GM12878 (cell line): Measurements from ENCODE around the gene RAD21L1. TPM values are rescaled to one million over a fixed set of nuclear protein-coding genes. Genes with fewer than 3 reads are reported as not detected.

ENCODE experiments used
- ATAC-seq: fragments of 200-7000 bp; cut with Tn5 transposase; 3 replicates; pipeline ENCODE4 v1.9.1; 2020; ENCODE audit warnings: mild to moderate bottlenecking, moderate library complexity
- BruUV-seq: library from RNA; stranded (reverse); fragments of 400-500 nt; replicated peaks from 2 replicates; lab custom pipeline; 2021; lab: Mats Ljungman, UMichigan
- CTCF ChIA-PET: fragments of 300-600 bp; sonication (Branson Sonifier 250); formaldehyde crosslinking; extraction: SDS; loops from one replicate; lab custom pipeline; 2021; ENCODE audit warnings: inconsistent platforms; lab: Yijun Ruan, JAX
- POLR2A ChIA-PET: fragments of 350-600 bp; formaldehyde crosslinking; extraction: SDS; loops from one replicate; lab custom pipeline; 2021; ENCODE audit warnings: inconsistent platforms; lab: Charles Lee
- RAD21 ChIA-PET: fragments of 300-600 bp; sonication (Branson Sonifier 250); formaldehyde crosslinking; loops from one replicate; lab custom pipeline; 2023; ENCODE audit warnings: antibody characterized with exemption; ENCODE audit not compliant: unreplicated experiment; lab: Charles Lee
- SMC1A ChIA-PET: fragments of 300-600 bp; sonication (Branson Sonifier 250); formaldehyde crosslinking; loops from one replicate; lab custom pipeline; 2023; ENCODE audit not compliant: unreplicated experiment, uncharacterized antibody; lab: Charles Lee
- DNase-seq: peaks from one replicate; pipeline ENCODE4 v3.0.0-alpha.2; 2011; ENCODE audit warnings: low read depth, low spot score
- FAIRE-seq: peaks from 3 replicates; lab custom pipeline; 2011; peaks lifted over from hg19 to GRCh38; lab: Jason Lieb, UNC
- H2AFZ ChIP-seq: 2 replicates; pipeline ENCODE4 v1.6.0; 2011; ENCODE audit warnings: low read depth, low read length, control low read depth; ENCODE audit not compliant: control insufficient read depth
- H3K27ac ChIP-seq: 2 replicates; pipeline ENCODE4 v1.5.1; 2011; ENCODE audit warnings: control low read depth; ENCODE audit not compliant: control insufficient read depth, insufficient read depth
- H3K27me3 ChIP-seq, 2 experiments: replicated peaks in 1 of 2; 2 replicates each; pipeline versions ENCODE4 v1.6.0 to v1.6.1; 2011; ENCODE audit warnings: low read length in 1 of 2; ENCODE audit not compliant: control insufficient read depth in 2 of 2, insufficient read depth in 2 of 2
- H3K36me3 ChIP-seq, 2 experiments: 2 replicates each; pipeline ENCODE4 v1.5.1; 2011; ENCODE audit warnings: low read length in 1 of 2; ENCODE audit not compliant: control insufficient read depth in 2 of 2, insufficient read depth in 2 of 2
- H3K4me1 ChIP-seq: 2 replicates; pipeline ENCODE4 v1.6.1; 2011; ENCODE audit warnings: mild to moderate bottlenecking, low read length, moderate library complexity, mixed read lengths; ENCODE audit not compliant: control insufficient read depth, insufficient read depth
- H3K4me2 ChIP-seq: 2 replicates; pipeline ENCODE4 v1.6.0; 2011; ENCODE audit warnings: control low read depth; ENCODE audit not compliant: control insufficient read depth, insufficient read depth
- H3K4me3 ChIP-seq: fragments of 200-600 bp; sonication (generic); 2 replicates; pipeline ENCODE4 v1.5.1; 2016
- H3K79me2 ChIP-seq: 2 replicates; pipeline ENCODE4 v1.6.0; 2011; ENCODE audit warnings: low read length; ENCODE audit not compliant: control insufficient read depth, insufficient read depth
- H3K9ac ChIP-seq: 2 replicates; pipeline ENCODE4 v1.8.0; 2011; ENCODE audit warnings: low read length, control low read depth, mixed read lengths; ENCODE audit not compliant: control insufficient read depth, insufficient read depth
- H3K9me3 ChIP-seq: replicated peaks from 3 replicates; pipeline ENCODE4 v1.5.1; 2011; ENCODE audit warnings: mild to moderate bottlenecking, low read length; ENCODE audit not compliant: control insufficient read depth, insufficient read depth
- H4K20me1 ChIP-seq: 2 replicates; pipeline ENCODE4 v1.6.0; 2011; ENCODE audit not compliant: control insufficient read depth, insufficient read depth
- BCL11A ChIP-seq: IDR thresholded peaks from 2 replicates; pipeline ENCODE4 v1.6.1; 2011; ENCODE audit warnings: low read depth, low read length
- CBX3 ChIP-seq: fragments of 200-600 bp; sonication (generic); IDR thresholded peaks from 2 replicates; pipeline ENCODE4 v1.6.1; 2016; ENCODE audit warnings: low read depth, borderline replicate concordance
- CEBPB ChIP-seq, 2 experiments: fragments of 150-350 bp in 1 of 2; IDR thresholded peaks; 2 replicates each; pipeline ENCODE4 v1.6.1; 2012 to 2014; ENCODE audit warnings: low read depth in 2 of 2, low read length in 2 of 2, borderline replicate concordance in 1 of 2, inconsistent platforms in 1 of 2
- FOXK2 ChIP-seq: fragments of 450-650 bp; IDR thresholded peaks from 2 replicates; pipeline ENCODE4 v1.6.1; 2017; ENCODE audit warnings: mild to moderate bottlenecking, moderate library complexity
- KAT2A ChIP-seq: conservative IDR thresholded peaks from 2 replicates; pipeline ENCODE4 v1.6.1; 2011; ENCODE audit warnings: low read depth, low read length; ENCODE audit not compliant: control insufficient read depth
- KDM1A ChIP-seq: fragments of 200-600 bp; sonication (generic); IDR thresholded peaks from 2 replicates; pipeline ENCODE4 v1.6.1; 2016; ENCODE audit warnings: borderline replicate concordance
- LARP7 ChIP-seq: fragments of 450-650 bp; IDR thresholded peaks from 2 replicates; pipeline ENCODE4 v1.6.1; 2017; ENCODE audit warnings: mild to moderate bottlenecking
- MYB ChIP-seq: fragments of 150-350 bp; IDR thresholded peaks from 2 replicates; pipeline ENCODE4 v1.6.1; 2014; ENCODE audit warnings: mild to moderate bottlenecking, low read depth, low read length, borderline replicate concordance
- NRF1 ChIP-seq: conservative IDR thresholded peaks from 2 replicates; pipeline ENCODE4 v1.6.1; 2011; ENCODE audit warnings: mild to moderate bottlenecking, low read depth, low read length, improper control_type of control experiment
- PAX5 ChIP-seq: IDR thresholded peaks from 2 replicates; pipeline ENCODE4 v1.6.1; 2011; ENCODE audit warnings: low read depth, low read length, borderline replicate concordance
- SIX5 ChIP-seq: IDR thresholded peaks from 2 replicates; pipeline ENCODE4 v1.6.1; 2011; ENCODE audit warnings: mild to moderate bottlenecking, low read depth, low read length, moderate library complexity; ENCODE audit not compliant: severe bottlenecking
- SMAD5 ChIP-seq: IDR thresholded peaks from 2 replicates; pipeline ENCODE4 v1.6.1; 2016; ENCODE audit warnings: antibody characterized with exemption, low read depth
- SMARCA5 ChIP-seq: fragments of 450-650 bp; IDR thresholded peaks from 2 replicates; pipeline ENCODE4 v1.6.1; 2017; ENCODE audit warnings: mild to moderate bottlenecking
- STAT1 ChIP-seq: fragments of 450-650 bp; conservative IDR thresholded peaks from 2 replicates; pipeline ENCODE4 v1.6.1; 2014; ENCODE audit warnings: antibody characterized with exemption, mild to moderate bottlenecking
- TAF1 ChIP-seq: IDR thresholded peaks from 2 replicates; pipeline ENCODE4 v1.6.1; 2011; ENCODE audit warnings: mild to moderate bottlenecking, low read depth, low read length, borderline replicate concordance
- TCF7 ChIP-seq: IDR thresholded peaks from 2 replicates; pipeline ENCODE4 v1.6.1; 2014; ENCODE audit warnings: antibody characterized with exemption, borderline replicate concordance
- ZNF217 ChIP-seq: fragments of 450-650 bp; IDR thresholded peaks from 2 replicates; pipeline ENCODE4 v1.6.1; 2017; ENCODE audit warnings: antibody characterized with exemption, mild to moderate bottlenecking
- WGBS: methylation state at CpG from one replicate; pipeline ENCODE4 v1.1.6; 2016; ENCODE audit warnings: low lambda C conversion rate; ENCODE audit not compliant: insufficient replicate concordance, insufficient coverage; ENCODE audit errors: missing lambda C conversion rate; 5-methylcytosine and 5-hydroxymethylcytosine counted together
- in situ Hi-C: fragments of 300-500 bp; cut with MboI; formaldehyde crosslinking; loops from 9 replicates; pipeline ENCODE4 v1.14.3; 2018; ENCODE audit warnings: mixed read lengths
- intact Hi-C: fragments of 100-400 bp; cut with micrococcal nuclease; formaldehyde crosslinking; loops from one replicate; pipeline ENCODE4 v1.14.2; 2022; ENCODE audit not compliant: unreplicated experiment
- polyA plus RNA-seq, 11 experiments: library from polyadenylated mRNA; depleted of rRNA in 4 of 11; unstranded in 6 of 11; stranded (reverse) in 5 of 11; fragments of >200 nt; fragmentation: Nextera tagmentation in 4 of 11; fragmentation: Illumina TruSeq in 1 of 11; extraction: Ambion mirVana in 4 of 11; extraction: Trizol in 1 of 11; gene quantifications; 1 replicate in 1 of 11; 2 replicates in 10 of 11; pipeline versions ENCODE4 v1.2.1 to v1.2.3, GENCODE V29; 2011 to 2016; ENCODE audit warnings: inconsistent platforms in 2 of 11, missing spikeins in 2 of 11, low read depth in 1 of 11
- total RNA-seq, 4 experiments: library from RNA; depleted of rRNA in 3 of 4; stranded (reverse); fragments of >200 nt in 3 of 4; fragmentation: Illumina TruSeq in 1 of 4; extraction: Trizol in 1 of 4; gene quantifications; 2 replicates each; pipeline versions ENCODE4 v1.2.1 to v1.2.3, GENCODE V29; 2013 to 2021
- TF ChIP-seq, protein P1 (sequence below): fragments of 450-650 bp; IDR thresholded peaks from 2 replicates; pipeline ENCODE4 v1.6.1; 2017; ENCODE audit warnings: mild to moderate bottlenecking, moderate library complexity
- TF ChIP-seq, protein P2 (sequence below): fragments of 450-650 bp; formaldehyde crosslinking; IDR thresholded peaks from 2 replicates; pipeline ENCODE4 v1.5.0; 2022; ENCODE audit warnings: mild to moderate bottlenecking, missing genetic modification characterization

RAD21L1 gene
- total and polyA plus RNA-seq, 10 of the 15 experiments (the other 5 are each of a cell fraction or from before 2014, with no cell fraction given), result not detected

DNA sequence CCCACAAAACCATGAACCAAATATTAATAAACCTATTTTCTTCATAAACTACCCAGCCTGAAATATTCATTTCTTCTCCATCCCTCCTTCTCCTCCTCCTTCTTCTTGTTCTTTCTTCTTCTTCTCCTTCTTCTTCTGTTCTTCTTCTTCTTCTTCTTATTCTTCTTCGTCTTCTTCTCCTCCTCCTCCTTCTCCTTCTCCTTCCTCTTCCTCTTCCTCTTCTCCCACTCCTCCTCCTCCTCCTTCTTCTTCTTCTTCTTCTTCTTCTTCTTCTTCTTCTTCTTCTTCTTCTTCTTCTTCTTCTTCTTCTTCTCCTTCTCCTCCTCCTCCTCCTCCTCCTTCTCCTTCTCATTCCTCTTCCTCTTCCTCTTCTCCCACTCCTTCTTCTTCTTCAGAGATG lies 36.0 kb upstream of the RAD21L1 start (continued):
- TF ChIP-seq, protein P1, sequence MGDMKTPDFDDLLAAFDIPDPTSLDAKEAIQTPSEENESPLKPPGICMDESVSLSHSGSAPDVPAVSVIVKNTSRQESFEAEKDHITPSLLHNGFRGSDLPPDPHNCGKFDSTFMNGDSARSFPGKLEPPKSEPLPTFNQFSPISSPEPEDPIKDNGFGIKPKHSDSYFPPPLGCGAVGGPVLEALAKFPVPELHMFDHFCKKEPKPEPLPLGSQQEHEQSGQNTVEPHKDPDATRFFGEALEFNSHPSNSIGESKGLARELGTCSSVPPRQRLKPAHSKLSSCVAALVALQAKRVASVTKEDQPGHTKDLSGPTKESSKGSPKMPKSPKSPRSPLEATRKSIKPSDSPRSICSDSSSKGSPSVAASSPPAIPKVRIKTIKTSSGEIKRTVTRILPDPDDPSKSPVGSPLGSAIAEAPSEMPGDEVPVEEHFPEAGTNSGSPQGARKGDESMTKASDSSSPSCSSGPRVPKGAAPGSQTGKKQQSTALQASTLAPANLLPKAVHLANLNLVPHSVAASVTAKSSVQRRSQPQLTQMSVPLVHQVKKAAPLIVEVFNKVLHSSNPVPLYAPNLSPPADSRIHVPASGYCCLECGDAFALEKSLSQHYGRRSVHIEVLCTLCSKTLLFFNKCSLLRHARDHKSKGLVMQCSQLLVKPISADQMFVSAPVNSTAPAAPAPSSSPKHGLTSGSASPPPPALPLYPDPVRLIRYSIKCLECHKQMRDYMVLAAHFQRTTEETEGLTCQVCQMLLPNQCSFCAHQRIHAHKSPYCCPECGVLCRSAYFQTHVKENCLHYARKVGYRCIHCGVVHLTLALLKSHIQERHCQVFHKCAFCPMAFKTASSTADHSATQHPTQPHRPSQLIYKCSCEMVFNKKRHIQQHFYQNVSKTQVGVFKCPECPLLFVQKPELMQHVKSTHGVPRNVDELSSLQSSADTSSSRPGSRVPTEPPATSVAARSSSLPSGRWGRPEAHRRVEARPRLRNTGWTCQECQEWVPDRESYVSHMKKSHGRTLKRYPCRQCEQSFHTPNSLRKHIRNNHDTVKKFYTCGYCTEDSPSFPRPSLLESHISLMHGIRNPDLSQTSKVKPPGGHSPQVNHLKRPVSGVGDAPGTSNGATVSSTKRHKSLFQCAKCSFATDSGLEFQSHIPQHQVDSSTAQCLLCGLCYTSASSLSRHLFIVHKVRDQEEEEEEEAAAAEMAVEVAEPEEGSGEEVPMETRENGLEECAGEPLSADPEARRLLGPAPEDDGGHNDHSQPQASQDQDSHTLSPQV, result no peak
- TF ChIP-seq PAX5 (no peak), STAT1 (no peak), LARP7 (no peak), KAT2A (no peak), SMAD5 (no peak), KDM1A (no peak)
- TF ChIP-seq, all 136 proteins: peak for 0

DNA sequence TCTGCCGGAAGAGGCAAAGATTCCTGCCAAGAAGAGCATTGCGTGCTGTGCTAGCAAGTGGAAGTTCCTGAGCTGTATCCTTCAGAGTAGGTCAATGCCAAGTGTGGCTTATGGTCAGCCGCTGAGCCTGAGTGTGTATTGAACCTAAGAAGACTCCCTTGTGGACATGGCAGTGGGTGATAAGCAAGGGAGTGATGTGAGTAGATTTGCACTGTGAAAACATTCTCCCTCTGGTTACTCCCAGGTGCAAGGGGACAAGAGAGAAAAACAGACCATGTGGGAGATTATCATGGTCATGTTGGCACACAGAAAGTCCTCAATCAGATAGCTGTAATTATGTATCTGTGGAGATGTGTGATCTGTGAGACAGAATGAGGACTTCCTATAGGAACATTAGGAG lies 35.0 kb upstream of the RAD21L1 start:
- ChIA-PET RAD21 (no interaction called here), CTCF (no interaction called here), POLR2A (no interaction called here), SMC1A (no interaction called here)
- no peak overlapping the region for H3K4me3 ChIP-seq
- H3K9me3 ChIP-seq, result no peaks in the 10 kb centered on the region
- no peak for ATAC-seq
- H2AFZ ChIP-seq, result no peak overlapping the region
- FAIRE-seq, result no peak
- H3K27ac ChIP-seq, result no peak overlapping the region
- H3K27me3 ChIP-seq, result peaks cover 0 to 4% of the 10 kb centered on the region in 2 experiments; a peak in 2 of 4 replicates
- H3K9ac ChIP-seq, result no peak overlapping the region
- BruUV-seq, result no TSS peak
- WGBS, result 61% methylated on average over 3 of the region's 3 CpGs
- H4K20me1 ChIP-seq, result no peaks in the 10 kb centered on the region
- no peaks in the 10 kb centered on the region for H3K79me2 ChIP-seq
- no peak overlapping the region for H3K4me2 ChIP-seq
- in situ Hi-C loops, result no loop called here
- intact Hi-C loops, result no loop called here
- no peaks in the 10 kb centered on the region for H3K36me3 ChIP-seq
- H3K4me1 ChIP-seq, result no peaks in the 10 kb centered on the region
- DNase-seq, result no peak
- TF ChIP-seq CEBPB (IDR thresholded peaks at IDR 0.05; ENCODE audit: borderline replicate concordance in 1 of 2, low read depth in 2 of 2, low read length in 2 of 2) (no peak), SIX5 (no peak), ZNF217 (no peak), NRF1 (no peak), CBX3 (no peak), SMARCA5 (no peak), KAT2A (no peak), TCF7 (no peak), FOXK2 (no peak), TAF1 (no peak), BCL11A (no peak), MYB (no peak)
- TF ChIP-seq, protein P2, sequence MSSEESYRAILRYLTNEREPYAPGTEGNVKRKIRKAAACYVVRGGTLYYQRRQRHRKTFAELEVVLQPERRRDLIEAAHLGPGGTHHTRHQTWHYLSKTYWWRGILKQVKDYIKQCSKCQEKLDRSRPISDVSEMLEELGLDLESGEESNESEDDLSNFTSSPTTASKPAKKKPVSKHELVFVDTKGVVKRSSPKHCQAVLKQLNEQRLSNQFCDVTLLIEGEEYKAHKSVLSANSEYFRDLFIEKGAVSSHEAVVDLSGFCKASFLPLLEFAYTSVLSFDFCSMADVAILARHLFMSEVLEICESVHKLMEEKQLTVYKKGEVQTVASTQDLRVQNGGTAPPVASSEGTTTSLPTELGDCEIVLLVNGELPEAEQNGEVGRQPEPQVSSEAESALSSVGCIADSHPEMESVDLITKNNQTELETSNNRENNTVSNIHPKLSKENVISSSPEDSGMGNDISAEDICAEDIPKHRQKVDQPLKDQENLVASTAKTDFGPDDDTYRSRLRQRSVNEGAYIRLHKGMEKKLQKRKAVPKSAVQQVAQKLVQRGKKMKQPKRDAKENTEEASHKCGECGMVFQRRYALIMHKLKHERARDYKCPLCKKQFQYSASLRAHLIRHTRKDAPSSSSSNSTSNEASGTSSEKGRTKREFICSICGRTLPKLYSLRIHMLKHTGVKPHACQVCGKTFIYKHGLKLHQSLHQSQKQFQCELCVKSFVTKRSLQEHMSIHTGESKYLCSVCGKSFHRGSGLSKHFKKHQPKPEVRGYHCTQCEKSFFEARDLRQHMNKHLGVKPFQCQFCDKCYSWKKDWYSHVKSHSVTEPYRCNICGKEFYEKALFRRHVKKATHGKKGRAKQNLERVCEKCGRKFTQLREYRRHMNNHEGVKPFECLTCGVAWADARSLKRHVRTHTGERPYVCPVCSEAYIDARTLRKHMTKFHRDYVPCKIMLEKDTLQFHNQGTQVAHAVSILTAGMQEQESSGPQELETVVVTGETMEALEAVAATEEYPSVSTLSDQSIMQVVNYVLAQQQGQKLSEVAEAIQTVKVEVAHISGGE (CRISPR knock-in tag), result no peak
